Measurements from ENCODE around the gene ZBTB7C.

The ZBTB7C gene

GRCh38 chr18:48203288-48203945 is 205.8 kb downstream of the ZBTB7C start:
- TF ChIP-seq, protein P1, sequence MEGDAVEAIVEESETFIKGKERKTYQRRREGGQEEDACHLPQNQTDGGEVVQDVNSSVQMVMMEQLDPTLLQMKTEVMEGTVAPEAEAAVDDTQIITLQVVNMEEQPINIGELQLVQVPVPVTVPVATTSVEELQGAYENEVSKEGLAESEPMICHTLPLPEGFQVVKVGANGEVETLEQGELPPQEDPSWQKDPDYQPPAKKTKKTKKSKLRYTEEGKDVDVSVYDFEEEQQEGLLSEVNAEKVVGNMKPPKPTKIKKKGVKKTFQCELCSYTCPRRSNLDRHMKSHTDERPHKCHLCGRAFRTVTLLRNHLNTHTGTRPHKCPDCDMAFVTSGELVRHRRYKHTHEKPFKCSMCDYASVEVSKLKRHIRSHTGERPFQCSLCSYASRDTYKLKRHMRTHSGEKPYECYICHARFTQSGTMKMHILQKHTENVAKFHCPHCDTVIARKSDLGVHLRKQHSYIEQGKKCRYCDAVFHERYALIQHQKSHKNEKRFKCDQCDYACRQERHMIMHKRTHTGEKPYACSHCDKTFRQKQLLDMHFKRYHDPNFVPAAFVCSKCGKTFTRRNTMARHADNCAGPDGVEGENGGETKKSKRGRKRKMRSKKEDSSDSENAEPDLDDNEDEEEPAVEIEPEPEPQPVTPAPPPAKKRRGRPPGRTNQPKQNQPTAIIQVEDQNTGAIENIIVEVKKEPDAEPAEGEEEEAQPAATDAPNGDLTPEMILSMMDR (IDR thresholded peaks at IDR 0.05) = no peak
- H3K9me3 ChIP-seq (ENCODE audit: control insufficient read depth, low read length) = no peaks in the 10 kb centered on the region
- H3K36me3 ChIP-seq (ENCODE audit: control insufficient read depth, insufficient read depth, low read length) = no peaks in the 10 kb centered on the region
- H3K4me2 ChIP-seq (ENCODE audit: low read length) = no peak overlapping the region
- no peak overlapping the region for H3K9ac ChIP-seq
- no peak overlapping the region for H3K4me3 ChIP-seq (ENCODE audit: low read depth, low read length)
- no peaks in the 10 kb centered on the region for H3K27me3 ChIP-seq (ENCODE audit: control insufficient read depth, insufficient read depth, low read length)
- H3K79me2 ChIP-seq = no peaks in the 10 kb centered on the region
- no peaks in the 10 kb centered on the region for H3K4me1 ChIP-seq
- no peak overlapping the region for H3K27ac ChIP-seq
- no peak overlapping the region for H2AFZ ChIP-seq

- Histone ChIP-seq H3K36me3 (ENCODE audit: control insufficient read depth, insufficient read depth, low read length) (no peaks in the 10 kb centered on the region), H3K9ac (no peak overlapping the region), H3K79me2 (no peaks in the 10 kb centered on the region), H3K27ac (no peak overlapping the region), H3K4me2 (ENCODE audit: low read length) (no peak overlapping the region), H2AFZ (no peak overlapping the region), H3K9me3 (ENCODE audit: control insufficient read depth, low read length) (no peaks in the 10 kb centered on the region), H3K4me3 (ENCODE audit: low read depth, low read length) (no peak overlapping the region), H3K4me1 (no peaks in the 10 kb centered on the region), H3K27me3 (ENCODE audit: control insufficient read depth, insufficient read depth, low read length) (no peaks in the 10 kb centered on the region)
- TF ChIP-seq, protein P1 (IDR thresholded peaks at IDR 0.05) = no peak
Measured at GRCh38 chr18:48202350-48203260, 206.6 kb downstream of the ZBTB7C start.

DNA sequence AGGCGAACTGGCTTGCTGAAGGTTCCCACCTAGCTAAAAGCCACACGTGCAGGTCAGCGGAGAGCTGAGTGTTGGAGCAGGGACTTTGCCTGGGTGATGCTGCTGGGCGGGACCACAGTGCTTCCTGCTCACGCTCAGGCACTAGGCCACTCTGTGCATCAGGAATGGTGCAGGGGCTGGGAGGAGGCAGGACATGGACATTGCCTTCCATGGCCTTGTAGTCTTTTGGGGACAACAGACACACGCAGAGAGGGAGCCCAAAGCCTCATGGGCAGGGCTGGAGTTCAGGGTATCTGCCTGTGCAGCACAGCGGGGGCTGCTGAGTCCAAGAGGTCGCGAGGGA is 207.2 kb downstream of the ZBTB7C start:
- Histone ChIP-seq H3K4me3 (ENCODE audit: low read depth, low read length) (no peak overlapping the region), H2AFZ (no peak overlapping the region), H3K36me3 (ENCODE audit: control insufficient read depth, insufficient read depth, low read length) (no peaks in the 10 kb centered on the region), H3K27me3 (ENCODE audit: control insufficient read depth, insufficient read depth, low read length) (no peaks in the 10 kb centered on the region), H3K9me3 (ENCODE audit: control insufficient read depth, low read length) (no peaks in the 10 kb centered on the region), H3K4me2 (ENCODE audit: low read length) (no peak overlapping the region), H3K79me2 (no peaks in the 10 kb centered on the region), H3K9ac (no peak overlapping the region), H3K4me1 (no peaks in the 10 kb centered on the region), H3K27ac (no peak overlapping the region)
- TF ChIP-seq, protein P1 (IDR thresholded peaks at IDR 0.05) = no peak

DNA sequence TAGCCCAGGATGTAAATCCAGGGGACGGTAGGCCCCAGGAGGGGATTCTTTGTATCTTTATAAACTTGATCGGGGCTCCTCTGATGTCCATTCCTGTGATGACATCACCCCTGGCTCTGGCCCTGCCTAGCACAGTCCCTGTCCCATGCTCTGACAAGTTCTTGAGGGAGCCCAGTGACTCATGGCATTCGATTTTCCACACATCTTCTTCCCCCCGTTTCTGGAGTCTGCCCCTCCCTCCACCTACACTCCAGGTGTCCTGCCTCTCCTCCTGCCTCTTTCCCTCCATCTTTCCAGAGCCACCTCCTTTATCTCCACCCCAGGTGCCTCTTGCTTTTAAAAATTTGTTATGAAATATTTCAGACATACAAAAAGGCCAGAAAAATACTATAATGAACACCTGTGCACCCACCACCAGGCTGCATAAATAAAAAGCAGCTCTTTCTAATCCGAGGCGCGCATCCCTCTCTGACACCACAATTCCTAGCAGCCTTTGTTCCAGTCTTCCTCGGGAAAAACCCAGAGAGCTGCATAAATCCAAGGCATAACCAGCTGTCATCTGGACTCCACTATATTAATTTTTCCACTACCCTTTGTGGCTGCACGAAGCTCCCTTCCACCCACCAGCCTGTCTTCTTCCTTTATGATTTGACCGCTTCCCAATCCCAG is 207.7 kb downstream of the ZBTB7C start:
- Histone ChIP-seq H3K36me3 (ENCODE audit: control insufficient read depth, insufficient read depth, low read length) (no peaks in the 10 kb centered on the region), H3K4me3 (ENCODE audit: low read depth, low read length) (no peak overlapping the region), H3K79me2 (no peaks in the 10 kb centered on the region), H2AFZ (no peak overlapping the region), H3K27ac (no peak overlapping the region), H3K9me3 (ENCODE audit: control insufficient read depth, low read length) (no peaks in the 10 kb centered on the region), H3K9ac (no peak overlapping the region), H3K27me3 (ENCODE audit: control insufficient read depth, insufficient read depth, low read length) (no peaks in the 10 kb centered on the region), H3K4me1 (no peaks in the 10 kb centered on the region), H3K4me2 (ENCODE audit: low read length) (no peak overlapping the region)
- TF ChIP-seq, protein P1 (IDR thresholded peaks at IDR 0.05) = no peak
